BLaER1 (cell line): ENCODE results near the gene SMG6.

ENCODE experiments used
- H3K27ac ChIP-seq: shearing (Covaris generic); formaldehyde crosslinking; 2 replicates; pipeline ENCODE4 v1.8.1; 2022
- H3K27me3 ChIP-seq: shearing (Covaris generic); formaldehyde crosslinking; 2 replicates; pipeline ENCODE4 v1.8.1; 2022
- H3K36me3 ChIP-seq: shearing (Covaris generic); formaldehyde crosslinking; 2 replicates; pipeline ENCODE4 v1.8.1; 2022
- H3K4me1 ChIP-seq: shearing (Covaris generic); formaldehyde crosslinking; 2 replicates; pipeline ENCODE4 v1.8.1; 2022
- H3K4me2 ChIP-seq: shearing (Covaris generic); formaldehyde crosslinking; 2 replicates; pipeline ENCODE4 v1.8.1; 2022
- H3K4me3 ChIP-seq: shearing (Covaris generic); formaldehyde crosslinking; 2 replicates; pipeline ENCODE4 v1.8.1; 2022
- H3K9ac ChIP-seq: shearing (Covaris generic); formaldehyde crosslinking; 2 replicates; pipeline ENCODE4 v1.8.1; 2022
- H3K9me3 ChIP-seq: shearing (Covaris generic); formaldehyde crosslinking; 2 replicates; pipeline ENCODE4 v1.8.1; 2022
- H4K20me1 ChIP-seq: shearing (Covaris generic); formaldehyde crosslinking; 2 replicates; pipeline ENCODE4 v1.8.1; 2022
- Cebpa-rat ChIP-seq: shearing (Covaris generic); IDR thresholded peaks from 2 replicates; pipeline ENCODE4 v1.8.1; 2022

The SMG6 gene

DNA sequence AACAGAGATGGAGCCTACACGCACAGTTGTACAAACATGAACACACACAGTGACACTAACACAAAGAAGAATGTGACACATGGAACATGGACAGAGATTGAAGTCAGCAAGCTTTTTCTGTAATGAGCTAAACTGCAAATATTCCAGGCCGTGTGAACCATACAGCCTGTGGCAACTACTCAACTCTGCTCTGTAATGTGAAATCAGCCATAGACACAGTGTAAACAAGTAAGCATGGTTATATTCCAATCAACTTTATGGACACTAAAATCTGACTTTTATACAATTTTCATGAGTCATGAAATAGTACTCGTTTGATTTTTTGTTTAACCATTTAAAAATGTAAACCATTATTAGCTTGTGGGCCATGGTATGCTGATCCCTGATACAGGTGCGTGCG is 120.2 kb downstream of the SMG6 start:
- Histone ChIP-seq H3K4me3 (no peak overlapping the region), H3K27ac (no peak overlapping the region), H3K4me2 (no peak overlapping the region), H3K9me3 (no peaks in the 10 kb centered on the region), H3K9ac (no peak overlapping the region), H3K36me3 (peaks cover 80% of the 10 kb centered on the region), H3K4me1 (peaks cover 50% of the 10 kb centered on the region), H3K27me3 (no peaks in the 10 kb centered on the region), H4K20me1 (peaks cover 19% of the 10 kb centered on the region)
- TF ChIP-seq Cebpa-rat = no peak

DNA sequence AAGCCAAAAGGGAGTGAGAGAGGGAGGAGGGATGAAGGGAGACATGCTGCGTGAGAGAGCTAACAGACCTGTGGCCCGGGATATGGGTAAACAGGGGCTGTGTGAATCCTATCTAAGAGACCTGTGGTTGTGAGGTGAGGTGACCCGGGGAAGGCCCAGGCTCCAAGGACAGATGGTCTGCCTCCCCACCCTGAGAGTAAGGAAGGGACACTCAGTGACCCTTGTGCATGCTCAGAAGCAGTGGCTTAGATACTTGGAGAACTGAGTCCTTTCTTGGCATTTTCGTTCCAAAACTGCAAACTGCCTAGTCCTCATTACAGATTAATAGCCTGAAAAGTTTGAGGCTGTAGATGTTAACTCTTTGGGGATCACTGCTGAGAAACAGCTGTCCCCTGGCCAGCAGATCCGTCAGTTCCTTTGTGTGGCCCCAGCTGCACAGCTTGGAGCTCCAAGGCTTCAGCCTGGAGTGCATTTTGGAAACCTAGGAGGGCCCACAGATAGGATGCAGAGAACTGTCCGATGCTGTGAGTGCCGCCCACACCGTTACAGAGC is 121.6 kb downstream of the SMG6 start:
- no peak overlapping the region for H3K4me3 ChIP-seq
- no peak overlapping the region for H3K9ac ChIP-seq
- H3K9me3 ChIP-seq = no peaks in the 10 kb centered on the region
- peaks cover 80% of the 10 kb centered on the region for H3K36me3 ChIP-seq
- H3K27me3 ChIP-seq = no peaks in the 10 kb centered on the region
- peaks cover 44% of the 10 kb centered on the region for H3K4me1 ChIP-seq
- TF ChIP-seq Cebpa-rat = no peak
- peaks cover 20% of the 10 kb centered on the region for H4K20me1 ChIP-seq
- peak overlapping the region; percentile 70 for H3K27ac ChIP-seq
- H3K4me2 ChIP-seq = peak overlapping the region; percentile 13; the same call in 1 of the 2 replicates

DNA sequence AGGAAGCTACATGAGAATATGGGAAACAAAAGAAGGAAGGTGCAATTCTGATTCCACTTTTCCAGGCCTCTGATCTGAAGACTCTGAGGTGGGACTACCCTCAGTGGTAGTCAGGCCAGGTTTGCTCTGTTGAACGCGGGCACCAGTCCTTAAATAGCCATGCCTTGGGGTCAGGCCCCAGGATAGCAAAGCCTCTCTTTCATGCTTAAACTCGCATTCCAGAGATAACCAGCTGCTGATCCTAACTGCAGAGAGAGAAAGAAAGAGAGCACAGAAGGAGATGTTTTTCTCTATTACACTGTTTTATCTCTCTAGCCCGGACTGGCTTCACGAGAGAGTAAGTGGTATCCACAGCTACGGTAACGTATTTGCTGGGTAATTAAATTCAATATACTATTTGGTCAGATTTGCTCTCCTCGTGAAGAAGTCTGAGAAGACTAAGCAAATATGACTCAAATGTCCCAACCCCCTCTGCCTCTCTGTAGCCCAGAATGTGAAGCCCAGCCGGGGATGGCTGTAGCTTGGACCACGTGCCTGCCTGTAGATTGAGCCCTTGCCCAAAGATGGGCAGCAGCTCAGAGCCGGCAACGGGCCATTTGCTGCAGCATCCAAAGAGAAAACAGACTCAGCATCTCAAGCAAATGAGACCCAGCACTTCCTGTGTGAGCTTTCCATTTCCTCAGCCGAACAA is 122.2 kb downstream of the SMG6 start:
- H3K27ac ChIP-seq = peak overlapping the region; percentile 70; the same call in 1 of the 2 replicates
- H4K20me1 ChIP-seq = peaks cover 20% of the 10 kb centered on the region
- TF ChIP-seq Cebpa-rat = no peak
- peaks cover 44% of the 10 kb centered on the region for H3K4me1 ChIP-seq
- no peaks in the 10 kb centered on the region for H3K27me3 ChIP-seq
- H3K9me3 ChIP-seq = no peaks in the 10 kb centered on the region
- no peak overlapping the region for H3K9ac ChIP-seq
- peaks cover 80% of the 10 kb centered on the region for H3K36me3 ChIP-seq
- H3K4me2 ChIP-seq = peak overlapping the region; percentile 74
- no peak overlapping the region for H3K4me3 ChIP-seq

DNA sequence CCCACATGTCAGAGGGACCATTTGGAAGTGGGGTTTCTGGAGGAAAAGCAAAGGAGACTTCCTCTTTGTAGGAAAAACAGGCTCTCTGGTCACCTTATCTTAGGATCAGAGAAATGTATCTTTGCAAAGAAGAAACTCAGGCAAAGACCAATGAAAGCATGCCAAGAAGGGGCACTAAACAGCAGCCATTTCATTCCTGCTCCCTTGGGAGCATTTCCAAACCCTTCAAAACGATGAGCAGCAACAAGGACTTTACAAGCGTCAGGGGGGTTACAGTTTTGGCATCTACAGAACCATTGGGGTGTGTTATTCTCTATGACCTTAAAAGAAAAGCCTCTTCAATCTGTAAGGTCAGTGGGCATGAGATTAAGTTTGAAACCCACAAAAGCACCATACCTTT is 122.8 kb downstream of the SMG6 start:
- Histone ChIP-seq H3K9me3 (no peaks in the 10 kb centered on the region), H3K36me3 (peaks cover 80% of the 10 kb centered on the region), H3K9ac (no peak overlapping the region), H3K27ac (peak overlapping the region; percentile 70; the same call in 1 of the 2 replicates), H3K27me3 (no peaks in the 10 kb centered on the region), H4K20me1 (peaks cover 20% of the 10 kb centered on the region), H3K4me3 (no peak overlapping the region), H3K4me2 (peak overlapping the region; percentile 74), H3K4me1 (peaks cover 44% of the 10 kb centered on the region)
- no peak for TF ChIP-seq Cebpa-rat

DNA sequence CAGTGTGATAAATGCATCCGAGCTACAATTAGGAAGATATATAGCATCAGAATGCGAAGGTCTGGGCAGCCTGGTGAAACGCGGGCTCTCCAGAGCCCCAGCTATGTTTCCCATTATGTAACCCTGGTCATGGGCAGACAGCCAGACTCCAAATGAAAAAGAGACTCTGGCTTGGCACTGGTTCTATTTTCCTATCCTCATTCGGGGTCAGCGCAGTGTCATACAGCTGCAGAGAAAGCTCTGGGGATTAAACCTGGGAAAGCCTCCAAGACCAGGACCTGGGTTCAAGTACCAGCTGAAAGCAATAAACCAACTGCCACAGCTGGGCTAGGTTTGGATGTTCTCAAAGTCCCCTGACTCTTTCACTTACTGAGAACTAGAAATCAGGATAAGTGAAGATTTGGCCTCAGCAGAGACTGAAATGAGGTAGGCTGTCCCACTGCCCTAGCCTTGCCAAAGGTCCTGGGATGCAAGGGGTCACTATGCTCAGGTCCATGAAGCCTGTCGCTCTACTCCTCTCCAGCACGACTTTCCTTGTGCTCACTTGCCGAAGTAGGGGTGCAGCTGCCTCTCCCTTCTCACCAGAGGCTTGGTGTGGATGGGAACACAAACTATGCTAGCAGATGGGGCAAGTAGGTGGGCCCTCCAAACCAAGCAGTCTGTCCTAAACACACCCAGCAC is 123.8 kb downstream of the SMG6 start:
- H3K27me3 ChIP-seq = no peaks in the 10 kb centered on the region
- H3K27ac ChIP-seq = peak overlapping the region; percentile 70
- no peak for TF ChIP-seq Cebpa-rat
- peaks cover 80% of the 10 kb centered on the region for H3K36me3 ChIP-seq
- H4K20me1 ChIP-seq = peaks cover 20% of the 10 kb centered on the region
- peak overlapping the region; percentile 74 for H3K4me2 ChIP-seq
- no peak overlapping the region for H3K9ac ChIP-seq
- peaks cover 50% of the 10 kb centered on the region for H3K4me1 ChIP-seq
- H3K4me3 ChIP-seq = no peak overlapping the region
- H3K9me3 ChIP-seq = no peaks in the 10 kb centered on the region

DNA sequence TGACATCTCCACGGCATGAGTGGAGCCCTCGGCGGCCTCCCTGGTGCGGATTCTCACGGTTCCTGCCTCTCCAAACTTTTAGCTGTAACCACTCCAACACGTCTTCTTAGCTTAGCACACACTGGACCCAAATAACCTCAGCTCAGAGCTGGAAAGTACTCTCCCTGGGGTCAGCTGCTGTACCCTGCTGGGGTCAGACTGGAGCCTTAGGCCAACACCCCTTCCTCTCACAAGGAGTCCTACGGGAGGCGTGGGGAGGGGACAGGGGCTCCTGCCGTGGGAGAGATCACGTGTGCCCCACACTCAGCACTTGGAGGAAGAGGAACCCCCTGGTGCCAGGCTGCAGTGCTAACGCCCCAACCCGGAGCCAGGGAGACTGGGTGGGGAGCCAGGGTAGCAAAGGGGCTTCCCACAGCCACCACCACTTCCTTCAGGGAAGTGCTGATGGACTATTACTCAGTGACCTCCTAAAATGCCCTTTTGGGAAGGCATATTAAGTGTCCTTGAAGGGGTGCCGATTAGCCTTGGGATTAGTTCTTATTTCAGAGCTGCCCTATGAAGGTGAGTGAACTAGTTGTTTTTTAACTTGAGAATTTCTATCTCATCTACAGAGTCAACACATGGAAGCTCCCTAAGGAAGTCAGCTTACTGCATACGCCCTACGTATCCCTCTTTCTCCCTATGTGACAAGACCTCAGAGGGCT is 124.6 kb downstream of the SMG6 start:
- H3K4me1 ChIP-seq = peaks cover 52% of the 10 kb centered on the region

DNA sequence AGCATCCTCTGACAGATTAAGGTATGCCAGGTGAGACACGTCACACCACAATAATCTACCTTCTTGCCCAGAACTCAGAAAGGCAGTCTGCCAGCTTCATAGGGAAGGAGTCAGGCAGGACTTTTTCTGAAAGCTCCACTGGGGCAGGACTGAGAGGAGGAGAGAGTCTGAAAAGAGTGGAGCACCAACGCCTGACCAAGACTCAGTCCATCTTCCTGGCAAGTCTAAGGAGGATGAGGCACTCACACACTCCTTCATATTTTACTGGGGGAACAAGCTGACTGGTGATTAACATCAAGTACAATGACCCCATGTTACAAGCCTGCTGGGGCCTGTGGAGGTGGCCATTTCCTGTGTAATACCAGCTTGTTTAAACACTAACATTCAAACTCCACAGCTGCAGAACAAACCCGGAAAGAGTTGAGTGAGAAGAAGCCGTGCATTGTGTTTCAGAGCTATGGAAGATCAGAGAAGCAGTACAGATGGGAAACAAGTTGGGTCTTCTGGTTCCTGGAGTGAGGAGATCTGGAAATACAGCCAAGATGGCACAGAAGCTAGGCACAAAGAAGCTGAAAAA is 126.3 kb downstream of the SMG6 start:
- Histone ChIP-seq H3K27me3 (no peaks in the 10 kb centered on the region), H3K4me1 (peaks cover 50% of the 10 kb centered on the region), H3K4me2 (no peak overlapping the region), H3K27ac (no peak overlapping the region), H4K20me1 (peaks cover 20% of the 10 kb centered on the region), H3K9ac (no peak overlapping the region), H3K36me3 (peaks cover 85% of the 10 kb centered on the region), H3K4me3 (no peak overlapping the region), H3K9me3 (no peaks in the 10 kb centered on the region)
- no peak for TF ChIP-seq Cebpa-rat

More for the DNA sequence above, 124.6 kb downstream of the SMG6 start:
- H3K36me3 ChIP-seq = peaks cover 83% of the 10 kb centered on the region
- no peak for TF ChIP-seq Cebpa-rat
- no peaks in the 10 kb centered on the region for H3K9me3 ChIP-seq
- peaks cover 20% of the 10 kb centered on the region for H4K20me1 ChIP-seq
- no peak overlapping the region for H3K9ac ChIP-seq
- peak overlapping the region; percentile 70; the same call in 1 of the 2 replicates for H3K27ac ChIP-seq
- H3K27me3 ChIP-seq = no peaks in the 10 kb centered on the region
- H3K4me3 ChIP-seq = no peak overlapping the region
- peak overlapping the region; percentile 74 for H3K4me2 ChIP-seq

DNA sequence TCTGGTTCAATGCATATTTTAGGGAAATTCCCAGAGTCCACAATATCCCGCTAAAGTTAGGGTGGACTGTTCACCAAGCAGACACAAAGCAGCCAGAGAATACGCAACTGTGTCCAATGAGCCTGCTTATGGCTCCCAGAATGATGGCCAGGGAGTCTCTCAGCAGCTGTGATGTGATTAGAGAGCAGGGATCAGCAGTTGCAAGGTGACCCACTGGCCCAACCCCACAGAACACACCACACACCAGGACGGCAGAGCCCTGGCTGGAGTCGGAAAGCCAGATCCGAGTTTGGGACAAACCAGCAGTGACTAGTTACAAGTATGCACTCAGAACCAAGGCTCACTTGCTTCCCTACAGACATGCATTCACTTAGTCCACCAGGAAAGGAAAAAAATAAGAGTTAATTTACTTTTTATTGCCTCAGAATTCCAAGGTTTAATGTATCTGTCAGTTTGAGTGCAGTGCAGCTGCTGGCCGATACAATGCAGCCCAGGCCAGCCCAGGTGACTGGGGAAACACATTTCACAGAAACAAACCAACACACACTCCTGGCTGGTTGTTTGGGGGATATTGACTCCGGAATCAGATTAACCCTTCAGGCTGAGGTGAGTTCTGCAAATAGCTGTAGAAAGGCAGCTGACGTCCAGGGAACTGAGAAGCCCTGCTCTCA is 127.0 kb downstream of the SMG6 start:
- Histone ChIP-seq H3K4me3 (no peak overlapping the region), H3K27ac (no peak overlapping the region), H3K4me1 (peaks cover 43% of the 10 kb centered on the region), H3K27me3 (no peaks in the 10 kb centered on the region), H3K9me3 (no peaks in the 10 kb centered on the region), H3K36me3 (peaks cover 85% of the 10 kb centered on the region), H3K9ac (no peak overlapping the region), H3K4me2 (no peak overlapping the region), H4K20me1 (peaks cover 20% of the 10 kb centered on the region)
- no peak for TF ChIP-seq Cebpa-rat

DNA sequence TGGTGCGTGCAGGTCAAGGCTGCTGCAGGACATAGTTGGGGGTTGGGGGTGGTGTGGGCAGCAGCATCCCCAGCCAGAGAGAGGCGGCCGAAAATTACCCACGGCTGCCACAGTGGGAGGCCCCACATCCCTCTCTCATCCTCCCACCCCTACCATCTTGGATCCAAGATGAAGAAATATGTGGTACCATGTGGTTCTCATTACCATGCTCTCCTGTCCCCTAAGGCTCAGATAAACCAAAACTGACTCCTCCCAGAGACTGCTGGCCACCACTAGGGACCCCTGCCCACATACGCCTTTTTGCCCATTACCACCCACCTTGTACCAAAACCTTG is 128.3 kb downstream of the SMG6 start:
- Histone ChIP-seq H3K4me1 (peaks cover 30% of the 10 kb centered on the region), H3K4me2 (peak overlapping the region; percentile 36; the same call in 1 of the 2 replicates), H3K27ac (no peak overlapping the region)

More for the DNA sequence above, 128.3 kb downstream of the SMG6 start:
- H4K20me1 ChIP-seq = peaks cover 19% of the 10 kb centered on the region
- no peak for TF ChIP-seq Cebpa-rat
- no peak overlapping the region for H3K9ac ChIP-seq
- H3K4me3 ChIP-seq = no peak overlapping the region
- no peaks in the 10 kb centered on the region for H3K9me3 ChIP-seq
- no peaks in the 10 kb centered on the region for H3K27me3 ChIP-seq
- H3K36me3 ChIP-seq = peaks cover 87% of the 10 kb centered on the region
